Activated naive CD8-positive, alpha-beta T cell treated with anti-CD3 and anti-CD28 coated beads for 36 hours (primary cell): ENCODE data around the gene MCM3AP. TPM values are rescaled to one million over a fixed set of nuclear protein-coding genes. Genes with fewer than 3 reads are reported as not detected.
A peak's percentile ranks its signal among the peaks of the same experiment; 100 is the strongest.

ENCODE experiments used
- DNase-seq: peaks from one replicate; pipeline ENCODE4 v3.0.0; 2021
- H3K27ac Mint-ChIP-seq: one replicate; pipeline ENCODE4 v1.8.0; 2022; ENCODE audit warnings: mild to moderate bottlenecking, moderate library complexity, mixed read lengths
- H3K27me3 Mint-ChIP-seq: one replicate; pipeline ENCODE4 v1.8.0; 2022; ENCODE audit warnings: mild to moderate bottlenecking, mixed read lengths
- H3K36me3 Mint-ChIP-seq: one replicate; pipeline ENCODE4 v1.8.0; 2021; ENCODE audit warnings: mild to moderate bottlenecking, mixed read lengths
- H3K4me1 Mint-ChIP-seq: one replicate; pipeline ENCODE4 v1.8.0; 2021; ENCODE audit warnings: mixed read lengths
- H3K4me3 Mint-ChIP-seq: one replicate; pipeline ENCODE4 v1.8.0; 2022; ENCODE audit warnings: mild to moderate bottlenecking, moderate library complexity, mixed read lengths
- H3K9me3 Mint-ChIP-seq: one replicate; pipeline ENCODE4 v1.8.0; 2022; ENCODE audit warnings: mixed read lengths
- total RNA-seq, 2 experiments: library from RNA; stranded (reverse); gene quantifications; one replicate each; pipeline ENCODE4 v1.2.3, GENCODE V29; 2021

Gene MCM3AP
- 100 to 1,000 TPM; 112 to 117 TPM for total RNA-seq

- Mint-ChIP-seq H3K27me3 (no peaks in the 10 kb centered on the region), H3K4me1 (peaks cover 35% of the 10 kb centered on the region), H3K36me3 (peaks cover 32% of the 10 kb centered on the region), H3K4me3 (peak within 1 kb of the TSS; percentile 99), H3K27ac (peak within 1 kb of the TSS; percentile 97), H3K9me3 (no peaks in the 10 kb centered on the region)
- DNase-seq, result no peak
Observed at GRCh38 chr21:46285206-46285661, at the start of gene MCM3AP. TSS of gene MCM3AP (minus strand) at chr21:46285611. CDS start at chr21:46285286, 325 bp downstream.

GRCh38 chr21:46334351-46335140, 49.1 kb upstream of the MCM3AP start:
- no peak overlapping the region for H3K4me3 Mint-ChIP-seq
- H3K36me3 Mint-ChIP-seq, result peaks cover 31% of the 10 kb centered on the region
- no peaks in the 10 kb centered on the region for H3K27me3 Mint-ChIP-seq
- no peak for DNase-seq
- H3K4me1 Mint-ChIP-seq, result no peaks in the 10 kb centered on the region
- H3K9me3 Mint-ChIP-seq, result no peaks in the 10 kb centered on the region
- H3K27ac Mint-ChIP-seq, result no peak overlapping the region

GRCh38 chr21:46329796-46330195, 44.4 kb upstream of the MCM3AP start:
- no peak for DNase-seq
- peaks cover 19% of the 10 kb centered on the region for H3K36me3 Mint-ChIP-seq
- H3K9me3 Mint-ChIP-seq, result no peaks in the 10 kb centered on the region
- no peaks in the 10 kb centered on the region for H3K27me3 Mint-ChIP-seq
- no peak overlapping the region for H3K27ac Mint-ChIP-seq
- H3K4me3 Mint-ChIP-seq, result no peak overlapping the region
- peaks cover 12% of the 10 kb centered on the region for H3K4me1 Mint-ChIP-seq

GRCh38 chr21:46328151-46328550, 42.7 kb upstream of the MCM3AP start:
- peaks cover 21% of the 10 kb centered on the region for H3K36me3 Mint-ChIP-seq
- H3K27ac Mint-ChIP-seq, result no peak overlapping the region
- DNase-seq, result no peak
- H3K4me3 Mint-ChIP-seq, result no peak overlapping the region
- H3K9me3 Mint-ChIP-seq, result no peaks in the 10 kb centered on the region
- no peaks in the 10 kb centered on the region for H3K27me3 Mint-ChIP-seq
- peaks cover 12% of the 10 kb centered on the region for H3K4me1 Mint-ChIP-seq

- Mint-ChIP-seq H3K4me3 (no peak overlapping the region), H3K9me3 (no peaks in the 10 kb centered on the region), H3K4me1 (peaks cover 12% of the 10 kb centered on the region), H3K27me3 (no peaks in the 10 kb centered on the region), H3K36me3 (peaks cover 25% of the 10 kb centered on the region), H3K27ac (no peak overlapping the region)
- no peak for DNase-seq
Observed at GRCh38 chr21:46327711-46328110, 42.3 kb upstream of the MCM3AP start.

GRCh38 chr21:46326110-46326703, 40.8 kb upstream of the MCM3AP start:
- no peaks in the 10 kb centered on the region for H3K9me3 Mint-ChIP-seq
- peaks cover 20% of the 10 kb centered on the region for H3K4me1 Mint-ChIP-seq
- DNase-seq, result no peak
- H3K27ac Mint-ChIP-seq, result no peak overlapping the region
- peak overlapping the region; percentile 1 for H3K4me3 Mint-ChIP-seq
- H3K27me3 Mint-ChIP-seq, result no peaks in the 10 kb centered on the region
- peaks cover 34% of the 10 kb centered on the region for H3K36me3 Mint-ChIP-seq

- Mint-ChIP-seq H3K4me3 (peak overlapping the region; percentile 74), H3K9me3 (no peaks in the 10 kb centered on the region), H3K4me1 (peaks cover 28% of the 10 kb centered on the region), H3K27ac (peak overlapping the region; percentile 72), H3K27me3 (no peaks in the 10 kb centered on the region), H3K36me3 (peaks cover 41% of the 10 kb centered on the region)
- peak; percentile 49 for DNase-seq
Observed at GRCh38 chr21:46325073-46325912, 39.9 kb upstream of the MCM3AP start.

GRCh38 chr21:46324390-46325072, 39.1 kb upstream of the MCM3AP start:
- Mint-ChIP-seq H3K4me1 (peaks cover 28% of the 10 kb centered on the region), H3K27ac (peak overlapping the region; percentile 97), H3K36me3 (peaks cover 39% of the 10 kb centered on the region), H3K9me3 (no peaks in the 10 kb centered on the region), H3K4me3 (peak overlapping the region; percentile 92), H3K27me3 (no peaks in the 10 kb centered on the region)
- peak; percentile 91 for DNase-seq

- Mint-ChIP-seq H3K27me3 (no peaks in the 10 kb centered on the region), H3K4me1 (peaks cover 28% of the 10 kb centered on the region), H3K36me3 (peaks cover 39% of the 10 kb centered on the region), H3K4me3 (peak within 1 kb of the TSS; percentile 92), H3K27ac (peak within 1 kb of the TSS; percentile 97), H3K9me3 (no peaks in the 10 kb centered on the region)
- DNase-seq, result peak; percentile 99
Observed at GRCh38 chr21:46323710-46324389, 38.4 kb upstream of the MCM3AP start, which contains the start of the genes C21orf58 and PCNT. TSS of gene C21orf58 (minus strand) at chr21:46323870. CDS start at chr21:46322738, 1,132 bp downstream. TSS of gene PCNT (plus strand) at chr21:46324156. CDS start at chr21:46324229, 73 bp downstream.

- Mint-ChIP-seq H3K9me3 (no peaks in the 10 kb centered on the region), H3K4me3 (peak overlapping the region; percentile 92), H3K27ac (peak overlapping the region; percentile 93), H3K36me3 (peaks cover 39% of the 10 kb centered on the region), H3K4me1 (peaks cover 28% of the 10 kb centered on the region), H3K27me3 (no peaks in the 10 kb centered on the region)
- no peak for DNase-seq
Observed at GRCh38 chr21:46323227-46323709, 37.9 kb upstream of the MCM3AP start.

- H3K27me3 Mint-ChIP-seq, result no peaks in the 10 kb centered on the region
- H3K27ac Mint-ChIP-seq, result peak overlapping the region; percentile 93
- H3K4me1 Mint-ChIP-seq, result peaks cover 28% of the 10 kb centered on the region
- H3K9me3 Mint-ChIP-seq, result no peaks in the 10 kb centered on the region
- peak; percentile 28 for DNase-seq
- peak overlapping the region; percentile 92 for H3K4me3 Mint-ChIP-seq
- peaks cover 39% of the 10 kb centered on the region for H3K36me3 Mint-ChIP-seq
Observed at GRCh38 chr21:46322351-46323226, 37.2 kb upstream of the MCM3AP start.

GRCh38 chr21:46320331-46320801, 35.0 kb upstream of the MCM3AP start:
- peaks cover 29% of the 10 kb centered on the region for H3K36me3 Mint-ChIP-seq
- H3K27ac Mint-ChIP-seq, result no peak overlapping the region
- H3K4me3 Mint-ChIP-seq, result peak overlapping the region; percentile 16
- DNase-seq, result no peak
- H3K4me1 Mint-ChIP-seq, result peaks cover 17% of the 10 kb centered on the region
- no peaks in the 10 kb centered on the region for H3K27me3 Mint-ChIP-seq
- no peaks in the 10 kb centered on the region for H3K9me3 Mint-ChIP-seq

- Mint-ChIP-seq H3K36me3 (peaks cover 29% of the 10 kb centered on the region), H3K27me3 (no peaks in the 10 kb centered on the region), H3K4me1 (peaks cover 16% of the 10 kb centered on the region), H3K9me3 (no peaks in the 10 kb centered on the region), H3K4me3 (no peak overlapping the region), H3K27ac (no peak overlapping the region)
- no peak for DNase-seq
Observed at GRCh38 chr21:46319186-46319585, 33.8 kb upstream of the MCM3AP start.
